AG09309 (cell line): ENCODE data around the gene NKTR.

Experiments used
- DNase-seq: peaks from one replicate; pipeline ENCODE4 v3.0.0-alpha.2; 2010; ENCODE audit warnings: low read depth
- H3K4me3 ChIP-seq: 2 replicates; pipeline ENCODE4 v1.5.1; 2011; ENCODE audit warnings: mild to moderate bottlenecking, low read depth, low read length, moderate library complexity; ENCODE audit not compliant: control insufficient read depth
- CTCF ChIP-seq: IDR thresholded peaks from 2 replicates; pipeline ENCODE4 v1.5.1; 2011; ENCODE audit warnings: mild to moderate bottlenecking, low read depth, low read length, inconsistent platforms; ENCODE audit not compliant: insufficient read depth, control insufficient read depth; ENCODE audit errors: missing control alignments

The NKTR gene

GRCh38 chr3:42647821-42648459 lies 47.5 kb downstream of the NKTR start:
- TF ChIP-seq CTCF: no peak
- H3K4me3 ChIP-seq: no peak overlapping the region
- DNase-seq: no peak

DNA sequence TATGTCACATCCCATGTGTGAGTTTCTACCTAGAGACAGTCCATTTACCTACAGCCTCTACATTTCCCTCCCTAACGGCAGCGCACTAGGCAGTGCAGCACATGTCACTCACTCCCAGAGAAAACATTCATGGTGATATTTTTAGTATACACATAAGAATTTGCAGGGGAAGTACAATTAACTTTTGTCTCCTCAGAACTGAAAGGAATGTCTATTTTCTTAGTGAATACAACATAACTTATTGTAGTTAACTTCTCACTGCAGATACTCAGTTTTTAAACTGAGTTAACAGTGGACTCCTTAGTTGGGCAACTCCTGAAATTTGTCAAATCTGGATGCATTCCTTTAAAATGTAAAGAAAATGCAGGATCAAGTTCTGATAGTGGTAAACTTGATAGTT lies 48.5 kb downstream of the NKTR start:
- no peak overlapping the region for H3K4me3 ChIP-seq
- DNase-seq: no peak
- no peak for TF ChIP-seq CTCF

DNA sequence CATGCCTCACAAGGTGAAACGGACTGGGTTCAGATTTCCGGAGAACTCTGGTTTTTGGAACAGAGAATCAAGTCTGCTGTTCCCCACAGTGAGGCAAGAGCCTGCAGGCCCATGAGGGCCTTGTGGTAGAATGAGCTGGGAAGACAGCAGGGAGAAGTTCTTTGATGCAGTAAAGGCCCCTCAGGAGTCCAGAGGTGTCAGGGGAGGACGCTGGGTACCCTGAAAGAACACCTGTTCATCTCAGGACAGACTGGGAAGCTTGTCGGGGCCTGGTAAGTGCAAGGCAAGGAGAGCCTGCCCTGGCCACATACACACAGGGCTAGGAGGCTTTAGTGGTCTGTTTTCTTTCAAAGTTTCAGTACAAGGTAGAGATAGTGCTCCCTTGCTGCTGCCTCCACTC lies 49.3 kb downstream of the NKTR start:
- no peak overlapping the region for H3K4me3 ChIP-seq
- no peak for TF ChIP-seq CTCF
- no peak for DNase-seq

DNA sequence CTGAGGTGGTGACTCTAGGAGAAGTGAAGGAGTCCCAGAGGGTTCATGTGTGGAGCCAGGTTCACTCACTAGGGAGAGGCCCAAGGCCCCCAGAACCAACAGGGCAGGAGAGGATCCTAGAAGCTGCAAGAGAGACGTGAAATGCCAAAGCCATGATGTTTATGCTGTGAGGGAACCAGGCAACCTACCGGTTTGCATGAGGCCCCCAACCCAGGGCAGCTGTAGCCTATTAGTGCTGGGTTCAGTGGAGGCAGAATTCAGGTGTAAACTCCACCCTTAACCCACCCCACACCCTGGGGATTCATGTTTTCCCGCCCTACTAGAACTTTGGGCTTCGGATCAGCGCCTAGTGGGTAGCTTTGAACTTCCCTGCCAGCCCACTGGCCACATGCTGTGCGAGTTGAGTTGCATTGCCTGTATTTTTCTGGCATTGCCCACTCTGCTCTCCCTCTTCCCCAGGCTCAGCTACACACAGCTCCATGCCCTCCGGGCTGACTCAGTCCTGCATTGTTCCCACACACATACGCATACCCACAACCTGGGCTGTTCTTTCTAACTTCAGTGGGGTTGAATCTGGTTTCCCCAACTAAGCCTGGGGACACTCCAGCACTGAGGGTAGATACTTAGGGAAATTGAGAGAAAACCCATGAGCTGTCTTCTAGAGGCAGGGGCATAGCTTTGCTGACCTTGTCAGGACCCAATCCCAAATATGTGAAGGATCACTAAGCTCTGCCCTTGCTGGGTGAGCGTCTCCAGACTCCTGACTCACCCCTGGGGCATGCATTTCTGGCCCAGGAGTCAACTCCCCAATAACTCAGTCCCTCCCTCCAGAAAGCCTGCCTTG lies 51.0 kb downstream of the NKTR start:
- no peak for DNase-seq
- no peak for TF ChIP-seq CTCF
- peak overlapping the region; percentile 0; the same call in 1 of the 2 replicates for H3K4me3 ChIP-seq

- peak overlapping the region; percentile 89 for H3K4me3 ChIP-seq
- DNase-seq: no peak
- no peak for TF ChIP-seq CTCF
These were observed 51.7 kb downstream of the NKTR start for GRCh38 chr3:42652251-42652610.

- no peak for TF ChIP-seq CTCF
- no peak for DNase-seq
- H3K4me3 ChIP-seq: peak overlapping the region; percentile 89
These were observed 52.3 kb downstream of the NKTR start for GRCh38 chr3:42652611-42653302.
